NCI-H2171 (cell line): ENCODE results near the gene MRPL10.

Source experiments
- DNase-seq: peaks from one replicate; lab custom pipeline; 2025; lab: John Stamatoyannopoulos, UW

Gene MRPL10

GRCh38 chr17:47839071-47839470 is 7.7 kb upstream of the MRPL10 start:
- no peak for DNase-seq

- DNase-seq: no peak
Observed at GRCh38 chr17:47838636-47839035, 7.3 kb upstream of the MRPL10 start.

DNA sequence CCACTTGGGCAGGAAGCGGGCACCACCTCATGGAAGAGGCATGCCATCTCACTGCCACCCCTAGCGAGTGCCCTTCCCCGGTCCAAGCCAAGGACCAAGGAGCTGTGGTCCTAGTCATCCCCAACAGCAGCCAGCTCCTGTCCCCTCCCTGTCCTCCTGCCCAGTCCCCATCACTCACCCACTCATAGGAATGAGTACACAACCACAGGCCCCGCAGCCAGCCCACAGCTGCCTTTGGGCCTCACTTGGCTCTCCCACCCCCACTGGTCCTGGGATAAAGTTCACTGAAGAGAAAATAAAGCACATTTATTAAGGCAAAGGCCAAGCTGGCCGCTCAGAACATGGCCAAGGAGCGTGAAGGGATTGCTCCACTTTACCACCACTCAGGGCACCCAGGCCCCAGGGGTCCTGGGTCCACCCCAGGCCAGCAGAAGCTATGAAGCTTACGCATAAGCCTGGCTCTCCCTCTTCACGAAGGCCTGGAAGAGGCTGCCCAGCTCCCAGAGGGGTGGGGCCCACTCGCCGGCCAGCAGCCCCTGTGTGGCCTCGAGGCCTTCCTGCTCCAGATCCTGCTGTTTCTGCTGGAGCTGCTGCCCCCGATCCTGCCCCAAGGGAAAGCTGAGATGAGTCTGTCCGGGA is 6.2 kb upstream of the MRPL10 start:
- no peak for DNase-seq

DNA sequence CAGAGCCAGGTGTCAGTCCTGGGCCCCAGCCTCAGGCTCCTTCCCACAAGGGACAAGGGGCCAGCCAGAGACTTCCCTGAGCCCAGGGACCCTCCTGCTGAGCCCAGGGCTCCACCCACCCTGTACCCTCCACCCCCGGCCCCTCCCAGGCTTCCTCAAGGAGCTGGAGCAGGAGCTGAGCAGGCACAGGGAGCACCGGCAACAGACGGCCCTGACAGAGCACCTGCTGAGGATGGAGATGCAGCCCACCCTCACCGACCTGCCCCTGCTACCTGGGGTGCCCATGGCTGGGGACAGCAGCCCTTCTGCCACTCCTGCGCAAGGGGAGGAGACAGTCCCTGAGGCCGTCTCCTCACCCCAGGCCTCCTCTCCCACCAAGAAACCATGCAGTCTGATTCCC is 5.3 kb upstream of the MRPL10 start:
- no peak for DNase-seq

DNA sequence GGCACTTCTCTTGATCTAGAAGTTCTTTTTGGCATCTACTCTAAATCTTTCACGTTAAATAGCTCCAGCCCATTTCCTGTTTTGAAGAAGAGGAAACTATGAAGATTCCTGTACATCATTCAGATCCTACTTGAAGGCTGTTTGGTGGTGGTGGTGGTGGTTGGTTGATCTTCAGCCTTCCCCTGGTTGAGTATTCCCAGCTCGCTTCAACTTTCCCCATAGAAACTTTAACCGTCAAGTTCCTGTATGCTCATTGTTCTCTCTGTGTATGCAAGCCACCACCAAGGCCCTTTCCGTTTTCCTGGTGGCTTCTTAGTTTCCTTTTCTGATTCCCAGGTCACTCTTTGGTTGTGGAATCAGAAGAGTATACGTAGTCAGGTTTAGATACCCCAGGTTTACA is 3.4 kb upstream of the MRPL10 start:
- DNase-seq: no peak

DNA sequence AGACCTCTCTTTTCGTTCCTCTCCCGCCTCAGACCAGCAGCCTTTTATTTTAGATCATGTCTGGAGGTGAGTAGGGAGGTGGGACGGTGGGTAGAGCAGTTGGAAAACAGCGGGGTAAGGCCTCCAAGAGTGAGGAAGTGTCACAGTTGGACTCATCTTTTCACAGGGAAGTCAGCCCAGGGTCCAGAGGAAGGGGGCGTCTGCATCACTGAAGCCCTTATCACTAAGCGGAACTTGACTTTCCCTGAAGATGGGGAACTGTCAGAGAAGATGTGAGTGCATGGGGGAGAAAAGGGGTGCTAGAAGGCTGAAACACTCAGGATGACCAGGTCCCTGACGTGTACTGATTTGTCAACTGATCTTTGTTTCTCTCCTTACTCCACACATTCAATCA is 590 bp upstream of the MRPL10 start:
- no peak for DNase-seq

GRCh38 chr17:47830396-47831002 is 842 bp downstream of the MRPL10 start:
- no peak for DNase-seq

GRCh38 chr17:47829870-47830269 is 1.5 kb downstream of the MRPL10 start:
- no peak for DNase-seq

DNA sequence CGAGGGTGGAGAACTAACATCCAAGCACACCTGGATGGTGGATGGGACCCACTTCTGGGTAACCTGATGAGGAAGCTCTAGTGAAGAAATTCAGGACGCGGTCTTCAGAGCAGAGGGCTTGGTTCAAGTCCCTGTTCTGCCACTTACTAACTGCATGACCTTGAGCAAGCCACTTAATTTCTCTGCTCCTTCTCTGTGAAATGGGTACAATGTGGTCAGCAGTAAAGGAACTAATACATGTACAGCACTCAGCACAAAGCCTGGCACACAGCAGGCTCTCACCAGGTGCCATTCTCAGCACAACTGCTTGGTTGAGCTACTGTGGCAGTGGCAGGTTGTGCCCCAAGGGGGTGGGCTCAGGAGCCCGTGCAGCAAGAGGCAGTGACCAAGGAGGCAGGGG is 7.8 kb downstream of the MRPL10 start:
- no peak for DNase-seq

- no peak for DNase-seq
Observed at GRCh38 chr17:47822785-47823184, 8.6 kb downstream of the MRPL10 start.

- peak; percentile 78 for DNase-seq
Observed at GRCh38 chr17:47821424-47822391, 9.6 kb downstream of the MRPL10 start, which contains the start of gene OSBPL7. TSS of gene OSBPL7 (minus strand) at chr17:47821794. CDS start at chr17:47820278, 1,516 bp downstream.

DNA sequence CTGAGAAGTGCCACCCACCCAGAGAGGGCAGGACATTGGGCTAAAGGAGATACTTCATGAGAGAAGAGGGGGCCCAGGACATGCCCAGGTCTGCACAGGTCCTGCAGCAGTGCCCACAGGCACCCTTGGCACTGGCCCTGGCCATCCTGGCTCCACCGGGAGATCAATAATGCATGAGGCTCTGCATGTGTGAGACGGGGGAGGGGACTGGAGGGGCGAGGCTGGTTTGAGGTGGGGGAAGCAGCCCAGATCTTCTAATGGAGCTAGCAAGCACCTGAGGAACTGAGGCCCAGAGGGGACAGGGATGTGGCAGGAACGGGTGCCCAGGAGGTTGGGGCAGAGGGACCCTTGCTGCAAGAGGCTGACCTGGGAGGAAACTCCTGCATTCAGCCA is 10.3 kb downstream of the MRPL10 start:
- no peak for DNase-seq

DNA sequence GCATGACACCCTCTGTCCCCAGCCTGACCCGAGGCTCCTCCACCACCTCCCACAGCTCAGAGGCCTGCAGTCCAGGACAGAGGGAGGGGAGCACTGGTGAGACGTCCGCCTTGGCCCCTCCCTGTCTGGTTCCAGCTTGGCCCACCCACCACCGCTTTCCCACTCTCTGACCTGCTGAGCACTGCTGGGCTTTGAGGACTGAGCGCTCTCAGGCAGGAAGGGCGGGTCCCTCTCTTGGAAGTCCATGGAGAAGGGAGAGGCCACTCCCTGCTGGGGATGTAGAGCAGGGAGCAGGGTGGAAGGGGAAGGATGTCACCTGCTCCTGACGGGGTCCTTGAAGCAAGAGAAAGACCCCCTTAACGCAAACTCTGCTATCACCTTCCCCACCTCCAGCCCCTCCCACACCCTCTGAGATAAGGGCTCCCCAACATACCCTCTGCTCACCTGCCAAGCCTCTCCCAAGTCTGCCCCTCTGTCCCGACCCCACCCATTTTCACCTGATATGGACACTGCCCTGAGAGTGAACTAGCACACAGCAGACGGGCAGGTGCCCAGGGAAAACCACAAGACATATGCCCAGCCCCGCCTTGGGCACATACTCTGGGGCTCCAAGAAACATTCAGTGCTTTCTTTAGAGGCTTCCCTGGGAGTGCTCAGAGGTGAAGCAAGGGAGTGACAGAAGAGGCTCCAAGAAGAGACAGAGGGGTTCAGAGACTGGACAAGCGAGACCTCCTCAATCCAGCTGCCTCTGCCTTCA is 11.1 kb downstream of the MRPL10 start:
- DNase-seq: no peak

DNA sequence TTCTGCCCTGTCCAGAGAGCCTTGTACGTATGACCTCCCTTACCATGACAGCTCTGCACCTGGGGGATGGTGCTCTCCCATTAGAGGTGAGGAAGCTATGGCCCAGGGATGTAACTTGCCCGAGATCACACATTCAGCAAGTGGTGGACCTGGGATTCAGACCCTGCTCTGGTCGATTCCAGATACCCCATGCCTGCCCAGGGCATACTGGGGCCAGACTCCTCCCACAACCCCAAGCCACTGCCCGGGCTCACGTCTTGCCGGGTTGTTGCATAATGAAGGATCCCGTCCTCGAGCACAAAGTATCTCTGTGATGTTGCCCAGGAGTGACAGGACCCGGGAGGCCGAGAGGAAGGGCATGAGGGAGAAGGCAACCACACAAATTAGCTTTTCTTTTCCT is 11.9 kb downstream of the MRPL10 start:
- DNase-seq: no peak

GRCh38 chr17:47818002-47818695 is 13.2 kb downstream of the MRPL10 start:
- no peak for DNase-seq

GRCh38 chr17:47816947-47817346 is 14.4 kb downstream of the MRPL10 start:
- no peak for DNase-seq

GRCh38 chr17:47816111-47816735 is 15.1 kb downstream of the MRPL10 start:
- DNase-seq: no peak

- DNase-seq: no peak
Observed at GRCh38 chr17:47815106-47815918, 16.0 kb downstream of the MRPL10 start.

DNA sequence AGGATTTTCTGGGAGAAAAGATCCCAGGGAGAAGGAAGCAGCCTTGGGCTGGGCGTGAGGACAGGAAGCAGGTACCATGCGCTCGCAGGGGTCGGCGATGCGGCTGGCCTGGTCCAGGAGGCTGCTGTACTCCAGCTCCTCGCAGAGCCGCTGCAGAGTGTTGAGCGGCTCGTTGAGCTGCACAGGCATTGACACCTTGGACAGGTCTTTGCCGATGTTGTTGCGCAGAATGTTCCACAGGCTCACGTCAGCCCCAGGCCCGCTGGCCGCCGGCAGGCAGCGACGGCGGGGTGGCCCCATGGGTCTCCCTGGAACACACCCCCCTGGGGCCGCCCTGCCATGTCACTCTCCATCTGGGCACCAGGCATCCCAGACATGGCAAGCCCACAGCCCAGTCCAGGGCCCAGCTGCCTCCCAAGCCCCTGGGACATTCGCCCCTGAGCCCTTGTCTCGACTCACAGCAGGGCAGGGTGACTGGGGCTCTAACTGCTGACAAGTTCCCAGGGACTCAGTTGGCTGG is 17.8 kb downstream of the MRPL10 start:
- no peak for DNase-seq

GRCh38 chr17:47813077-47813476 is 18.3 kb downstream of the MRPL10 start:
- no peak for DNase-seq
